B cell (primary cell): ENCODE measurements around the gene TMEM14C.

Source experiments
- CTCF ChIP-seq: fragments of 200-600 bp; IDR thresholded peaks from one replicate; pipeline ENCODE4 v1.8.0; 2022; ENCODE audit warnings: antibody characterized with exemption, mild to moderate bottlenecking
- EZH2 ChIP-seq: IDR thresholded peaks from 2 replicates; pipeline ENCODE4 v1.6.1; 2012; ENCODE audit warnings: borderline replicate concordance, low read depth, mild to moderate bottlenecking, moderate library complexity, low read length; ENCODE audit not compliant: insufficient read depth, poor library complexity, severe bottlenecking

DNA sequence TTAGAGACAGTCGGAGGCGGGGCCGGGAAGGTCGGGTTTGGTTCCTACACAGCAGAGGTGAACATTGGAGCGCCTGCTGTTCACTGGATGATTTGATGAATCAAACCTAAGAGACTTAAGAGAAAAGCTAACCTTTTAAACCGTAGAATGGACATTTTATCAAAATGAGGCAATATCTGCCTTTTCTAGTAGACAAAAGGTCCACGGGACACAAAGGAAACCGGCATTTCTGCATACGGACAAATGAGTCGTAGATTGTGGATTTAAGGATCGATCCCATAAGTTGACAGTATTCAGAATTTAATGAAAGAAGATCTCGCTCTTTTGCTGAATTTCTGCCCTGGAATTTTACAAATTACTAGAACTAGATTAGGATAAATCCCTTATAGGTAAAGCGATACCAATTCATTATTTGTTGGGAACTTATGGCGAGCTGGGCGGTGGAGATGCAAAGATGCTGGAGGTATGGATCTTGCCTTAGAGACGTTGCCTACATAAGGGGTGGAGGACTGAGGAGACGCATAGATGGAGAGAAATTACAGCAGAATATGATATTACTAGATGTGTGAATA is 27.7 kb upstream of the TMEM14C start:
- TF ChIP-seq CTCF: no peak
- TF ChIP-seq EZH2: no peak
